Effector memory CD8-positive, alpha-beta T cell (primary cell): ENCODE data around the gene OLFML1.
A peak's percentile ranks its signal among the peaks of the same experiment; 100 is the strongest.

Experiments used
- ATAC-seq: fragments of 150-1000 bp; cut with Tn5 transposase; replicated peaks from 2 replicates; pipeline ENCODE4 v1.10.0; 2021; ENCODE audit warnings: mild to moderate bottlenecking, moderate library complexity
- DNase-seq, 3 experiments: peaks; one replicate each; pipeline ENCODE4 v3.0.0; 2021
- H3K27ac Mint-ChIP-seq, 2 donors: one replicate each; pipeline ENCODE4 v1.8.0; 2022; ENCODE audit warnings: mild to moderate bottlenecking in 2 of 2, mixed read lengths in 2 of 2, moderate library complexity in 2 of 2
- H3K27me3 Mint-ChIP-seq, 2 donors: one replicate each; pipeline ENCODE4 v1.8.0; 2022; ENCODE audit warnings: mixed read lengths in 2 of 2
- H3K36me3 Mint-ChIP-seq: one replicate; pipeline ENCODE4 v1.8.0; 2022; ENCODE audit warnings: mild to moderate bottlenecking, moderate library complexity, mixed read lengths; ENCODE audit not compliant: insufficient read depth
- H3K4me1 Mint-ChIP-seq, 2 donors: one replicate each; pipeline ENCODE4 v1.8.0; 2022; ENCODE audit warnings: low read depth in 2 of 2, mixed read lengths in 2 of 2
- H3K4me3 Mint-ChIP-seq, 2 donors: one replicate each; pipeline ENCODE4 v1.8.0; 2022; ENCODE audit warnings: mild to moderate bottlenecking in 2 of 2, mixed read lengths in 2 of 2, moderate library complexity in 2 of 2
- H3K9me3 Mint-ChIP-seq, 2 donors: one replicate each; pipeline ENCODE4 v1.8.0; 2022; ENCODE audit warnings: mixed read lengths in 2 of 2

The OLFML1 gene

GRCh38 chr11:7534042-7534378 is 48.7 kb downstream of the OLFML1 start:
- H3K27ac Mint-ChIP-seq: no peak overlapping the region

GRCh38 chr11:7536100-7536499 is 50.8 kb downstream of the OLFML1 start:
- ATAC-seq: peak; percentile 39
- Mint-ChIP-seq H3K27ac (no peak overlapping the region), H3K4me3 (no peak overlapping the region)

More at GRCh38 chr11:7534042-7534378, 48.7 kb downstream of the OLFML1 start:
- ATAC-seq: no peak
- DNase-seq: no peak
- no peaks in the 10 kb centered on the region for H3K9me3 Mint-ChIP-seq
- H3K4me1 Mint-ChIP-seq: peaks cover 9 to 17% of the 10 kb centered on the region in 2 donors
- peaks cover 0 to 1% of the 10 kb centered on the region in 2 donors for H3K27me3 Mint-ChIP-seq
- no peaks in the 10 kb centered on the region for H3K36me3 Mint-ChIP-seq
- H3K4me3 Mint-ChIP-seq: no peak overlapping the region

GRCh38 chr11:7537265-7537664 is 52.0 kb downstream of the OLFML1 start:
- Mint-ChIP-seq H3K27me3 (peaks cover 18 to 23% of the 10 kb centered on the region in 2 donors), H3K36me3 (peaks cover 2% of the 10 kb centered on the region), H3K4me1 (peaks cover 9 to 18% of the 10 kb centered on the region in 2 donors), H3K4me3 (no peak overlapping the region), H3K9me3 (no peaks in the 10 kb centered on the region), H3K27ac (no peak overlapping the region)
- ATAC-seq (peak; percentile 32), DNase-seq (no peak)

More at GRCh38 chr11:7536100-7536499, 50.8 kb downstream of the OLFML1 start:
- peaks cover 2% of the 10 kb centered on the region for H3K36me3 Mint-ChIP-seq
- DNase-seq: no peak
- H3K27me3 Mint-ChIP-seq: peaks cover 18% of the 10 kb centered on the region in 2 donors
- H3K9me3 Mint-ChIP-seq: no peaks in the 10 kb centered on the region
- peaks cover 9 to 18% of the 10 kb centered on the region in 2 donors for H3K4me1 Mint-ChIP-seq

- peaks cover 18 to 23% of the 10 kb centered on the region in 2 donors for H3K27me3 Mint-ChIP-seq
- DNase-seq (no peak), ATAC-seq (peak; percentile 71)
- no peaks in the 10 kb centered on the region for H3K9me3 Mint-ChIP-seq
- H3K4me1 Mint-ChIP-seq: peaks cover 9 to 18% of the 10 kb centered on the region in 2 donors
- H3K36me3 Mint-ChIP-seq: peaks cover 2% of the 10 kb centered on the region
- H3K27ac Mint-ChIP-seq: no peak overlapping the region
- peak overlapping the region in 1 of 2 donors; percentile 8 for H3K4me3 Mint-ChIP-seq
These were observed 52.7 kb downstream of the OLFML1 start for GRCh38 chr11:7538031-7538430.

GRCh38 chr11:7538466-7539454 is 53.5 kb downstream of the OLFML1 start:
- DNase-seq (no peak), ATAC-seq (no peak)
- Mint-ChIP-seq H3K27me3 (peaks cover 18 to 23% of the 10 kb centered on the region in 2 donors), H3K27ac (no peak overlapping the region), H3K4me1 (peaks cover 9 to 18% of the 10 kb centered on the region in 2 donors), H3K9me3 (no peaks in the 10 kb centered on the region), H3K36me3 (peaks cover 2% of the 10 kb centered on the region), H3K4me3 (peak overlapping the region in 1 of 2 donors; percentile 8)

GRCh38 chr11:7540830-7541555 is 55.7 kb downstream of the OLFML1 start:
- no peaks in the 10 kb centered on the region for H3K9me3 Mint-ChIP-seq
- ATAC-seq (no peak), DNase-seq (no peak)
- H3K27me3 Mint-ChIP-seq: peaks cover 18 to 23% of the 10 kb centered on the region in 2 donors
- H3K27ac Mint-ChIP-seq: no peak overlapping the region
- peaks cover 2% of the 10 kb centered on the region for H3K36me3 Mint-ChIP-seq
- H3K4me1 Mint-ChIP-seq: peaks cover 9 to 17% of the 10 kb centered on the region in 2 donors
- H3K4me3 Mint-ChIP-seq: no peak overlapping the region

GRCh38 chr11:7543302-7543701 is 58.0 kb downstream of the OLFML1 start:
- no peak for ATAC-seq

GRCh38 chr11:7544021-7544420 is 58.7 kb downstream of the OLFML1 start:
- H3K36me3 Mint-ChIP-seq: peaks cover 2% of the 10 kb centered on the region

More at GRCh38 chr11:7543302-7543701, 58.0 kb downstream of the OLFML1 start:
- H3K4me1 Mint-ChIP-seq: peaks cover 1 to 4% of the 10 kb centered on the region in 2 donors
- no peaks in the 10 kb centered on the region for H3K9me3 Mint-ChIP-seq
- H3K27ac Mint-ChIP-seq: no peak overlapping the region
- H3K4me3 Mint-ChIP-seq: no peak overlapping the region
- H3K27me3 Mint-ChIP-seq: peaks cover 18 to 23% of the 10 kb centered on the region in 2 donors
- no peak for DNase-seq
- peaks cover 2% of the 10 kb centered on the region for H3K36me3 Mint-ChIP-seq

GRCh38 chr11:7545611-7546010 is 60.3 kb downstream of the OLFML1 start:
- peaks cover 2 to 6% of the 10 kb centered on the region in 2 donors for H3K27me3 Mint-ChIP-seq
- H3K27ac Mint-ChIP-seq: no peak overlapping the region
- H3K4me1 Mint-ChIP-seq: no peaks in the 10 kb centered on the region
- DNase-seq (no peak), ATAC-seq (no peak)
- H3K9me3 Mint-ChIP-seq: no peaks in the 10 kb centered on the region
- no peaks in the 10 kb centered on the region for H3K36me3 Mint-ChIP-seq
- H3K4me3 Mint-ChIP-seq: no peak overlapping the region

More at GRCh38 chr11:7544021-7544420, 58.7 kb downstream of the OLFML1 start:
- Mint-ChIP-seq H3K27me3 (peaks cover 18 to 22% of the 10 kb centered on the region in 2 donors), H3K27ac (no peak overlapping the region), H3K4me1 (peaks cover 0 to 1% of the 10 kb centered on the region in 2 donors), H3K4me3 (no peak overlapping the region), H3K9me3 (no peaks in the 10 kb centered on the region)
- ATAC-seq: no peak
- no peak for DNase-seq

- no peak overlapping the region for H3K27ac Mint-ChIP-seq
- no peaks in the 10 kb centered on the region for H3K4me1 Mint-ChIP-seq
- H3K27me3 Mint-ChIP-seq: peaks cover 0 to 6% of the 10 kb centered on the region in 2 donors
- ATAC-seq (no peak), DNase-seq (no peak)
- H3K36me3 Mint-ChIP-seq: no peaks in the 10 kb centered on the region
- H3K9me3 Mint-ChIP-seq: no peaks in the 10 kb centered on the region
- H3K4me3 Mint-ChIP-seq: no peak overlapping the region
These were observed 61.1 kb downstream of the OLFML1 start for GRCh38 chr11:7546324-7546791.

- no peaks in the 10 kb centered on the region for H3K36me3 Mint-ChIP-seq
- no peaks in the 10 kb centered on the region for H3K27me3 Mint-ChIP-seq
- ATAC-seq (no peak), DNase-seq (no peak)
- no peaks in the 10 kb centered on the region for H3K9me3 Mint-ChIP-seq
- no peaks in the 10 kb centered on the region for H3K4me1 Mint-ChIP-seq
- H3K4me3 Mint-ChIP-seq: no peak overlapping the region
- peak overlapping the region in 1 of 2 donors; percentile 54 for H3K27ac Mint-ChIP-seq
These were observed 62.4 kb downstream of the OLFML1 start for GRCh38 chr11:7547687-7548086.

- DNase-seq (no peak), ATAC-seq (no peak)
- no peaks in the 10 kb centered on the region for H3K27me3 Mint-ChIP-seq
- H3K36me3 Mint-ChIP-seq: no peaks in the 10 kb centered on the region
- H3K4me1 Mint-ChIP-seq: no peaks in the 10 kb centered on the region
- H3K9me3 Mint-ChIP-seq: no peaks in the 10 kb centered on the region
- no peak overlapping the region for H3K4me3 Mint-ChIP-seq
- H3K27ac Mint-ChIP-seq: no peak overlapping the region
These were observed 63.5 kb downstream of the OLFML1 start for GRCh38 chr11:7548659-7549274.

GRCh38 chr11:7549681-7550080 is 64.4 kb downstream of the OLFML1 start:
- no peak for DNase-seq
- no peaks in the 10 kb centered on the region for H3K4me1 Mint-ChIP-seq
- no peak overlapping the region for H3K27ac Mint-ChIP-seq
- no peak overlapping the region for H3K4me3 Mint-ChIP-seq
- no peak for ATAC-seq
- no peaks in the 10 kb centered on the region for H3K27me3 Mint-ChIP-seq
- no peaks in the 10 kb centered on the region for H3K36me3 Mint-ChIP-seq
- H3K9me3 Mint-ChIP-seq: no peaks in the 10 kb centered on the region
